CD4-positive, alpha-beta T cell treated with Interleukin-2 at 100 ng/mL for 4 hours (primary cell): ENCODE measurements around the gene TMEM87B.

ENCODE experiments used
- DNase-seq: peaks from one replicate; pipeline ENCODE4 v3.0.0-alpha.2; 2020; ENCODE audit warnings: low spot score

The TMEM87B gene

DNA sequence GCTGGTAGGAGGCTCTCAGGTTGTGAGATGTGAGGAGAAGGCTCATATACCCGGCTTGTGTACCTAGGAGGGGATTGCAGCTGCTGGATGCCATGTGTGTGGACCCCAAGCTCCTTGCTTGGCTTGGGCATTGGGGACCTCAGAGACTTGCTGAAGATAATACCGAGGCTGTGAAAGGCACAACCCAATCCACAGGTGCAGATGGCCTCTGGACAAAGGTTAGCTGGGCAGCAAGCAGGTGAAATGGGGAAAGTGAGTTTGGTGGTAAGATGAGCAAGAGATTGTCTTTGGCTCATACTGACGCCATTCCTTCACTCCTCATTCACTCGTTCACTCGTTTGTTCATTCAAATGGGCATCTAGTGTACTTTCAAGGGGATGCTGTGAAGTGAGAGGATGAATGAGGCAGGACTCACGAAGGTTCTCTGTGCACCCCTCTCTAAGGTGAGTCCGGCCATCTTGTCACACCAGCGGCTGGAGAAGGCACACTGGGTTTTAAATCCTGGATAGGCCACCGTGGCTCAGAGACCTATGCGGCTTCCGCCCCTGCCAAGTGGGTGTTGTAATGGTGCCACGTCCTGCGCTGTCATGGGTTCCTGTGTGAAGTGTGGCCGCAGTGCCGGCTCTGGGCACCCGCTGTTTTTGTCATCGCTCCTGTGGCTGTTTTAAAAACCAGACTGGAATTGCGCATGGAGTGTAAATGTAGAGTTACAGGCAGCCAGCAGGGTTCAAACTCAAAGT lies 96.8 kb downstream of the TMEM87B start:
- DNase-seq, result no peak

DNA sequence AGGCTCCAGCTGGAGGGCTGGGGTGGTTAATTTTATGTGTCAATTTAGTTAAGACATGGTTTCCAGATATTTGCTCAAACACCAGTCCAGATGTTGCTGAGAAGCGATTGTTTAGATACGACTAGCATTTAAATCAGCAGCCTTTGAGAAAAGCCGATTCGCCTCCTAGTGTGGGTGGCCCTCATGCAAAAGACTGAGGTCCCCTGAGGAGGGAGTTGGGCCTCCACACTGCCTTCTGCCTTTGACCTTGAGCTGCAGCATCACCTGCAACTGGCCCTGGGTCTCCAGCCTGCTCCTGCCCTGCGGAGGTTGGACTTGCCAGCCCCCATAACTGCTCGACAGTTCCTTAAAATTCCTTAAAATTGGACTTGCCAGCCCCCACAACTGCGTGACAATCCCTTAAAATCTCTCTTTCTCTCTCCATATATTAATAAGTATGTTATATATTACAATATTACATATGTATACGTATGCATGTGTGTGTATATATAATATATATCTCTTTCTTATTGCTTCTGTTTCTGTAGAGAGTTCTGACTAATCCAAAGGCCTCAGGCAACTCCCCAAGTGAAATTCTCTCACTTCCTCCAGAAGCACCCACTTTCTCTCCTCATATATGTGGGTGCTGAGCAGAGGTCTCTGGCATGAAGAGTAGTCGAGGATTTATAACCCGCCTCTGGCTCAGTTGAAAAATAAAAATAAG lies 97.6 kb downstream of the TMEM87B start:
- no peak for DNase-seq

DNA sequence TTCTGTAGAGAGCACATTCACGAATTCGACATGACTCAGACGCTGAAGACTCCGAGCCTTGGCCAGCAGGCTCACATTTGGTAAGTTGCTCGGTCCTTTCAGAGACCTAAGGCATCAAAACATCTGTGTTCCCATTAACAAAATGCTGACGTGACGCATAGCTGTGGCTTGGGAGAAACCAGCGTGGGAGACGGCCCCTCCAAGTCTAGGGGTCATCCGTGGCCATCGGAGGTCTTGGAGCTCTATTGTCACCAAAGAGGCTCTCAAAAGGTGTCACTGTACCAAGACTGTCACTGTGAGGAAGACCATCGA lies 98.1 kb downstream of the TMEM87B start:
- DNase-seq, result no peak

DNA sequence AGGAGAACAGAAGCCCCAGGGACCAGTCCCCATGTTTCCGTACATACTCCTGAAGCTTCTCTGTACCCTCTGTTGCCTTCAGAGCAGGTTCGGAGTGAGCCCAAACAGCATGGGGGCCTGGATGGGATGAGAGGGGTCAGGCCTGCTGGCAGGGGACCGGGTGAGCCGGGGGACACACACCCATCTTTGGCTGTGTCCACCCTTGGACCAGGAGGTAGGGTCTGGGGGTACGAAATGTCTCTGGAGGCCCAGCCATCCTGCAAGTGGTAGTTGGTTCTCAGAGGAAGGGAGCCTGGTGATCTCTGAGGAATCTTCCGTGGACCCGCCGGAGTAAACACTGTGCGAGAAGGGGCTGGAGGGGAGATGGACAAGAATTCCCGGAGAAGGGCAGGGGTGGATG lies 98.4 kb downstream of the TMEM87B start:
- no peak for DNase-seq

DNA sequence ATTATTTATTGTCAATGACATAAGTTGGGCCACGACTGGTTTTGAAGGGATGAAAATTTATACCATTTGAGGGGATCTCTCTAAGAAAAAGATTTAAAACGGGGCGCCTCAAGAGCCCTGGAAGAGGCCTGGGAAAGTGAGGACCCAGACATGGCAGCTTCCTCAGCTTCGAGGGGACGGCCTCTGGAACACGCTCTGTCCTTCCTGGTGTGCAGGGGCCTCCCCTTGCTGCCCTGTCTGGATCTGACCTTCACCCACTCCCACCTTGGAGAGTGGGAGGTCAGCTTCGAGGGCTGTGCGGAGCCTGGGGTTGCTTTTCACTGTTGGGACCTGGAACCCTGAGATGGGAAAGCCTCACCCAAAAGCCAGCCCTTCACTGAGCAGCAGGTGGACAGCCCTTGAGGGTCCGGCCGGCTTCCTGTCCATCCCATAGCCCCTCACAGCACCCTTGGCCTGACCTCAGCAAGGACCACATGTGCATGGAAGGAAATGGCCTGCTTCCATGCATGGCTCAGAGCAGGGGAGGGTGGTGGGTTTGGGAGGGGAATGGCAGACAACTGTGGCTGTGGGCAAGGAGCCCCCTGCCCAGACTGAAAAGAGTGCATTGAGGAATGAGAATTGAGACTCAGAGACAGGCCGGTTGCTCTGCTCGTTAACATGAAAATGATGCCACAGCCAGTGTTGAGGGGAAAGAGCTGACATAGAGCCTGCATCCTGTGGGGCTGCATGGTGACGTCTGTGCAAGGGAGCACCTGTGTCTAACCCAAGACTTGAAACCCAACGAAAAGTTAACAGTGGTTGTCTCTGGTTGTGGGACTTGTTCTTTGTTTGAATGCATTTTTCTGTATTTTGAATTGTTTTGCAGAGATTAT lies 99.4 kb downstream of the TMEM87B start:
- DNase-seq, result no peak

- DNase-seq, result peak; percentile 31
These were observed 100.5 kb downstream of the TMEM87B start for GRCh38 chr2:112155331-112156151.

DNA sequence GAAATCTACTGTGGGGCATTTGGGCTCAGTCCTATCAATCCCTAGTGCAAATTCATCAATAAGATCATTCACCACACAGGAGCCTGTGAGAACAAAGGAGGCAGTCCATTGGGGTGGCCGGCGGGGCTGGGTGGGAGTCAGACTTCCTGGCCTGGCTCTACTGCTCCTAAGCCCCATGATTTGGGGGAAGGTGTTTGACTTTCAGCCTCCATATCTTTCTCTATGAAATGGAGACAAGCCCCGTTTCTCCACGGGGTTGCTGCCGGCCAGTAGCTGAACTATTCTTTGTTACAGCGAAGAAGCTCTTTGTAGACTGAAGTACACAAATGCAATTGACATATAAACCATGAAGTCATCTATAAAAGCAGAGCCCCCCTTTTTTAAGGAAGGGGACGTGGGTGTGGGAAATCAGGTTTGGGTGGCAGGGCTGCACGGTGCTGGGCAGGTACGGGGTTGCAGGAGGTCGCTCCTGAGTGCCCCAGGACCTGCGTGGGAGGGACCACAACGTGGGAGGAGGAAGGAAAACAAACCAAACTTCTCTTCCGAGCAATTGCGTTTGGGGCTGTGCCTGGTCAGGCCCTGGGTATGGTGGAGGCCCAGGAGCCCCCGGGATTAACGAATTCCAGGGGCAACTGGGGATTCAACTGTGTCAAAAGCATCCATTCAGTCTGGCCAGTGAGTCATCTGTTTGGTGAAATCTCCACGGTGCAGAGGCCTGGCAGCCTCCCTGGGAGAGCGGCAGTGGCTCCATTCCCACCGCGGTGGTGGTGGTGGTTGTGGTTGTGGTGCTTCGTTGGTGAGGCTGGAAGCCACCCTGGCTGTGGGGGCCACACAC lies 101.3 kb downstream of the TMEM87B start:
- DNase-seq, result peak; percentile 41

- no peak for DNase-seq
These were observed 102.4 kb downstream of the TMEM87B start for GRCh38 chr2:112157472-112157871.

DNA sequence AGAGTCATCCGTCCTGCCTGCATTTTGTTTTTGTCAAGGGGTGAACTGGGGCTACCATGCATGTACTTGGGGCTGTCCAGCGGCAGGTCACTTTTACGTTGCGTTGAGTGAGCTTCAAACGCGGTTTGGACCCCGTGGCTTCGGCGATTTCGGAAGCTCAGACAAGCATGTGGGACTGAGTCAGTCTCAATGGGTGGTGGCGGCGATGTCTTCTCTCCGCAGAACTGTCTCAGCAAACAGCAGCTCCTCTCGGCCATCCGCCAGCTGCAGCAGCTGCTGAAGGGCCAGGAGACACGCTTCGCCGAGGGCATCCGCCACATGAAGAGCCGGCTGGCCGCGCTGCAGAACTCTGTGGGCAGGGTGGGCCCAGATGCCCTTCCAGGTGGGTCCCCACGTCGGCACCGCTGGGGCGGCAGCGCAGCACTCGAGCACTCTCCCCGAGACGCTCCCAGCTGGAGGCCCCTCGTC lies 104.4 kb downstream of the TMEM87B start:
- no peak for DNase-seq

DNA sequence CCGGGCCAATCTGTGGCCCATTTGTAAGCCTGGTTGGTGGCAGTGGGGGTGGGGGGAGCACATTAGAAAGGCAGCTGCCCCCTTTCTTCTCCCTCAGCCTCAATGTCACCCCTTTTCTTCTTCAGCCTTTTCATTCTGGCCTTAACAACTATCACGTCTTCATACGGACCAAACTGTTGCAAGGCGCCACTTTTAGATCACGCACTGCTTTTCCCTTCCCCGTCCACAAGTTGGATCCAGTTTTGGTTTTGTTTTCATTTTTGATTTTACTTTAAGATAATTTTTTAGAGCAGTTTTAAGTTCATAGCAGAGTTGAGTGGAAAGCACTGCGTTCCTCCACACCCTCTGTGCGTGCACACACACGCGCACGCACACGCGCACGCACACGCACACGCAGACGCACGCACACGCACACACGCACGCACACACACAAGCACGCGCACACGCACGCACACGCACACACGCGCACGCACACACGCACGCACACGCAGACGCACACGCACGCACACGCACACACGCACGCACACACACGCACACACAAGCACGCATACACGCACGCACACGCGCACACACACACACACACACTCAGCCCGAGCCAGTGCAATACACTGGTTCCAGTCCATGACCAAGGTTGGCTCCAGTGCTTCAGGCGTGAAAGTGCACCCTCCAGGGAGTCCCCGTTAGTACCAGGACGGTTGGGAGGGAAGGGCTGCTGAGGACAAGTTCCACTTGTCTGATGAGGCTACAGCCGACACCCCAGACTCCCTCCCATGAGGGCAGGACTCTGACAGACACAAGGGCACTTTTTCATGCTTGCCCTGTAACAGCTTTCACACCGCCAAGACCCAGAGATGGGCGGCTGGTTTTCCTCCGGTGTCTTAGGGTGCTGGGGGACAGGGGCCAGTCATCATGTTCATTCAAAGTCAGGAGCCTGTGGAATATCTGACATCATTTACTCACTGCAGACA lies 105.5 kb downstream of the TMEM87B start:
- DNase-seq, result no peak

DNA sequence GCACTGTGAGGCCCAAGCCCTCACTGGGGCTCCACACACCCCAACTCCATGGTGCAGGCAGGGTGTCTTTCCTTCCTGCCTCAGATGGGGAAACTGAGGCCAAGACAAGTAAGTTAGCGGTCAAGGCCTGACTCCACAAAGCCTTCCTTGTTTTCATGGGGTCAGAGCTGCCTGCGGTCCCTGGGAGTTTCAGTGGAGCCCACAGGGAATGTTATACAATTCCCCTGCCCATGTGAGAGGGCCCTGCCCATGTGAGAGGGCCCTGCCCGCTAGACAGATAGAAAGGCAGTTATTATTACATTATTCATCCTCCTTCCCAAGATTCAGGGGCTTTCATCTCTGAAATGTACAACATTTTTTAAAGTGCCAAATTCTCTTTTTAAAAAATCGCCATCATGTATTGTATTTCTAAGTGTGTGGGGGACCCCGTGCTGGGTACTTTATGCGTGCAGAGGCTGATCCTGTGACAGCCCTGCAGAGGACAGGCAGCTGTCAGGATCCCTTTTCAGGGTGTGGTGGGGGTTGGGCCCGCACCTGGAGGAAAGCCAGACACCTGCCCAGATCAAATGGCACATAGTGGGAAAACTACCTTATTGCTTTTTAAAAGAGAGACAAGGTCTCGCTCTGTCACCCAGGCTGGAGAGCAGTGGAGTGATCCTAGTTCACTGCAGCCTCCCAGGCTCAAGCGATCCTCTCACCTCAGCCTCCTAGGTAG lies 106.5 kb downstream of the TMEM87B start:
- DNase-seq, result no peak

DNA sequence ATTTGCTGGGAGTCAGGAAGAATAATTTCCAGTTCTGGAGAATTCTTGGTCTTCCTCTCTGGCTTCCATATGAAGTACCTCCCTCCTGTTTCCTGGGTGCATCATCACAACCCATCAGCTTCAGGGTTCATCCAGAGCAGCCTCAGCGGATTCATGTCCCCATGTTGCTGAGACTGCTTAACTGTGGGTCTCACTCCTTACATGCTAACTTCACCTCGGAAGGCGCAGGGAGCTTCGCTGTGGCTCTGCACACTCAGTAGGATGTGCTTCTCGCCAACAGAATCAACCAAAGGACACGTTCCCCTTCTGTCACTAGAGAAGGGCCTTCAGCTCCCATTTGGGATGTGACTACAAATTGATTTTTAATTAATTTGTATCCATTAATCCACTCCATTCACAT lies 107.3 kb downstream of the TMEM87B start:
- DNase-seq, result no peak

- no peak for DNase-seq
These were observed 107.9 kb downstream of the TMEM87B start for GRCh38 chr2:112162956-112163355.

DNA sequence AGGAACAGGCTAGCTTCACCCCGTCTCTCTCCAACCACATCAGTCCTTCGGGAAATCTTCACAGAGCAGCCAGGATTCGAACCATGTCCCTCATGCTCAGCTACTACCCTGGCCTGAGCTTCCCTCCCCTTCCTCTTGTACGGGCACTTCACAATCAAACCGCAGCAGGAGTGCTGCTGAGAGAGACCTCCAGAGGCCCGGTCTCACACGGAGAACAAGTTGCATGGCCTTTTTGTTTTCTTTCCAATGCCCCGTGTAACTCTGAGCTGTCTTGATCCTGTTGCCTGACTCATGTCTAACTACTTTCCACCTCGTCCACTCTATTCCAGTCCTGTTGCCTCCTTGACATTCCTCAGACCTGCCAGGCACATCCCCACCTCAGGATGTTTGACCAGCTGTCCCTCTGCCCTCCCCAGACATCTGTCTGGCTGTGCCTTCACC lies 108.5 kb downstream of the TMEM87B start:
- no peak for DNase-seq

- DNase-seq, result no peak
These were observed 109.8 kb downstream of the TMEM87B start for GRCh38 chr2:112164876-112165275.

GRCh38 chr2:112165296-112165695 lies 110.2 kb downstream of the TMEM87B start:
- DNase-seq, result no peak

- DNase-seq, result no peak
These were observed 111.9 kb downstream of the TMEM87B start for GRCh38 chr2:112166806-112167499.

- no peak for DNase-seq
These were observed 113.5 kb downstream of the TMEM87B start for GRCh38 chr2:112168422-112169124.
